ENCODE measurements around the gene PGF.
A peak's percentile ranks its signal among the peaks of the same experiment; 100 is the strongest.

Gene PGF

GRCh38 chr14:74945852-74946658 lies 9.3 kb downstream of the PGF start:
- peaks cover 6% of the 10 kb centered on the region for H3K4me1 ChIP-seq (ENCODE audit: control insufficient read depth, insufficient read depth, low read length)
- TF ChIP-seq ZBTB17 (tag by site-specific recombination; IDR thresholded peaks at IDR 0.05), result 0 out of 2 replicates have a peak, but pooled peaks have one; percentile 23
- TF ChIP-seq OSR2 (tag by site-specific recombination; IDR thresholded peaks at IDR 0.05), result no peak
- TF ChIP-seq ZNF664 (tag by site-specific recombination; IDR thresholded peaks at IDR 0.05), result peak; percentile 91
- TF ChIP-seq ZNF654 (tag by site-specific recombination; IDR thresholded peaks at IDR 0.05; ENCODE audit: low read depth), result peak; percentile 67
- TF ChIP-seq ZNF837 (tag by site-specific recombination; IDR thresholded peaks at IDR 0.05), result no peak
- TF ChIP-seq HOXD13 (CRISPR knock-in tag; IDR thresholded peaks at IDR 0.05; ENCODE audit: borderline replicate concordance), result no peak
- TF ChIP-seq ZFHX2 (tag by site-specific recombination; conservative IDR thresholded peaks at IDR 0.05), result peak; percentile 31; the same call in 1 of the 2 replicates
- no peak for TF ChIP-seq ZNF155 (tag by site-specific recombination; IDR thresholded peaks at IDR 0.05)
- TF ChIP-seq IKZF3 (tag by site-specific recombination; IDR thresholded peaks at IDR 0.05), result no peak
- TF ChIP-seq PATZ1 (tag by site-specific recombination; IDR thresholded peaks at IDR 0.05), result 0 out of 2 replicates have a peak, but pooled peaks have one; percentile 24
- TF ChIP-seq ZNF660 (tag by site-specific recombination; IDR thresholded peaks at IDR 0.05), result no peak
- no peak for TF ChIP-seq ZNF549 (tag by site-specific recombination; IDR thresholded peaks at IDR 0.05)
- TF ChIP-seq ZNF239 (tag by site-specific recombination; IDR thresholded peaks at IDR 0.05), result no peak
- no peak for TF ChIP-seq ZNF747 (tag by site-specific recombination; IDR thresholded peaks at IDR 0.05)
- TF ChIP-seq ZNF623 (tag by site-specific recombination; IDR thresholded peaks at IDR 0.05), result no peak
- no peak for TF ChIP-seq ZNF362 (tag by site-specific recombination; IDR thresholded peaks at IDR 0.05)
- TF ChIP-seq ATF2 (tag by site-specific recombination; IDR thresholded peaks at IDR 0.05; ENCODE audit: low read depth), result no peak
- TF ChIP-seq ZNF214 (tag by site-specific recombination; IDR thresholded peaks at IDR 0.05; ENCODE audit: borderline replicate concordance), result no peak
- 0 out of 2 replicates have a peak, but pooled peaks have one; percentile 27 for TF ChIP-seq ZNF501 (tag by site-specific recombination; IDR thresholded peaks at IDR 0.05)
- TF ChIP-seq ZNF132 (tag by site-specific recombination; IDR thresholded peaks at IDR 0.05; ENCODE audit: borderline replicate concordance), result no peak
- TF ChIP-seq CTCF (tag by site-specific recombination; IDR thresholded peaks at IDR 0.05), result peak; percentile 72
- peak; percentile 49; the same call in 1 of the 2 replicates for TF ChIP-seq GLIS2 (tag by site-specific recombination; IDR thresholded peaks at IDR 0.05)
- no peak for TF ChIP-seq ZNF488 (tag by site-specific recombination; IDR thresholded peaks at IDR 0.05)
- TF ChIP-seq SP7 (tag by site-specific recombination; IDR thresholded peaks at IDR 0.05), result no peak
- TF ChIP-seq ELK4 (IDR thresholded peaks at IDR 0.05; ENCODE audit: borderline replicate concordance, low read depth, low read length), result no peak
- TF ChIP-seq ZNF658 (tag by site-specific recombination; IDR thresholded peaks at IDR 0.05), result no peak
- TF ChIP-seq TCF7L2 (IDR thresholded peaks at IDR 0.05; ENCODE audit: borderline replicate concordance, low read depth, low read length), result no peak
- no peak for TF ChIP-seq ZSCAN4 (tag by site-specific recombination; IDR thresholded peaks at IDR 0.05)

More at GRCh38 chr14:74945852-74946658, 9.3 kb downstream of the PGF start:
- CTCF ChIA-PET, result interaction anchor here (0.6 to 6.6 kb wide), 22 partner anchors 9 to 614 kb away, joined by 3 to 66 read pairs (median 5); partner anchors contain the start of genes ACYP1, EIF2B2, PGF and RPS6KL1
- Histone ChIP-seq H3K36me3 (ENCODE audit: control insufficient read depth in 2 of 2, insufficient read depth in 1 of 2, low read length in 2 of 2) (peaks cover 0 to 93% of the 10 kb centered on the region in 2 experiments; a peak in 2 of 3 replicates), H3K9me3 (ENCODE audit: control insufficient read depth, insufficient read depth, low read depth, low read length) (no peaks in the 10 kb centered on the region), H3K4me3 (ENCODE audit: low read depth, low read length) (no peak overlapping the region), H3K27ac (ENCODE audit: extremely low read depth, low read depth, low read length) (no peak overlapping the region)
- POLR2A ChIA-PET, result no interaction called here
